Measurements from ENCODE around the gene RRP36. TPM values are rescaled to one million over a fixed set of nuclear protein-coding genes. Genes with fewer than 3 reads are reported as not detected.

Gene RRP36
- total RNA-seq, 1 donor from 2014 or later = 58.6 TPM

GRCh38 chr6:43054206-43054943 lies 33.0 kb downstream of the RRP36 start:
- TF ChIP-seq, protein P1, sequence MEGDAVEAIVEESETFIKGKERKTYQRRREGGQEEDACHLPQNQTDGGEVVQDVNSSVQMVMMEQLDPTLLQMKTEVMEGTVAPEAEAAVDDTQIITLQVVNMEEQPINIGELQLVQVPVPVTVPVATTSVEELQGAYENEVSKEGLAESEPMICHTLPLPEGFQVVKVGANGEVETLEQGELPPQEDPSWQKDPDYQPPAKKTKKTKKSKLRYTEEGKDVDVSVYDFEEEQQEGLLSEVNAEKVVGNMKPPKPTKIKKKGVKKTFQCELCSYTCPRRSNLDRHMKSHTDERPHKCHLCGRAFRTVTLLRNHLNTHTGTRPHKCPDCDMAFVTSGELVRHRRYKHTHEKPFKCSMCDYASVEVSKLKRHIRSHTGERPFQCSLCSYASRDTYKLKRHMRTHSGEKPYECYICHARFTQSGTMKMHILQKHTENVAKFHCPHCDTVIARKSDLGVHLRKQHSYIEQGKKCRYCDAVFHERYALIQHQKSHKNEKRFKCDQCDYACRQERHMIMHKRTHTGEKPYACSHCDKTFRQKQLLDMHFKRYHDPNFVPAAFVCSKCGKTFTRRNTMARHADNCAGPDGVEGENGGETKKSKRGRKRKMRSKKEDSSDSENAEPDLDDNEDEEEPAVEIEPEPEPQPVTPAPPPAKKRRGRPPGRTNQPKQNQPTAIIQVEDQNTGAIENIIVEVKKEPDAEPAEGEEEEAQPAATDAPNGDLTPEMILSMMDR (IDR thresholded peaks at IDR 0.05) = no peak
- H3K4me1 Mint-ChIP-seq (ENCODE audit: low read depth) = peaks cover 59% of the 10 kb centered on the region
- DNase-seq (ENCODE audit: low spot score) = no peak
- H3K27me3 Mint-ChIP-seq (ENCODE audit: low read depth) = no peaks in the 10 kb centered on the region
- peak overlapping the region; percentile 97 for H3K27ac Mint-ChIP-seq (ENCODE audit: unreplicated experiment)
- H3K9me3 Mint-ChIP-seq (ENCODE audit: low read depth) = no peaks in the 10 kb centered on the region
- H3K36me3 Mint-ChIP-seq (ENCODE audit: low read depth) = peaks cover 23% of the 10 kb centered on the region
- H3K4me3 Mint-ChIP-seq (ENCODE audit: unreplicated experiment) = peak overlapping the region; percentile 98

DNA sequence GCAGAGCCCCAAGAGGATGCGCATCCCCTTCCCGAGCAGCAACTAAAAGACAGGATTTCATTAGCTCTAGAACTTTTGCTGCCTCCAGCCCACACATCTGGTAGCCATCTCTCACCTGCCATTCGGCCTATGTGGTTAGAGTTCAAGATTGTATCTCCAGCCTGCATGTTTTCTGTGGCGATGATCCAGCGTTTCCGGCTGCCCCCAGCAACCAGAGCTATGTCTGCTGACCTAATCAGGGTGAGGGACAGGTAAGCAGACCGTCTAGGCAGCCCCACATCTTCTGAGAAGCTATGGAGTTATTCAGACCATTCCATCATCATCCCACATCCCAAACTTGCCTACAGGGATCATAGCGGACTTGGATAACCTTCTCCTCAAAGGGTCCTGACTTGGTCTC lies 34.5 kb downstream of the RRP36 start:
- Mint-ChIP-seq H3K27me3 (ENCODE audit: low read depth) (no peaks in the 10 kb centered on the region), H3K4me3 (ENCODE audit: unreplicated experiment) (peak overlapping the region; percentile 9), H3K27ac (ENCODE audit: unreplicated experiment) (no peak overlapping the region), H3K36me3 (ENCODE audit: low read depth) (peaks cover 11% of the 10 kb centered on the region), H3K9me3 (ENCODE audit: low read depth) (no peaks in the 10 kb centered on the region), H3K4me1 (ENCODE audit: low read depth) (peaks cover 60% of the 10 kb centered on the region)
- TF ChIP-seq, protein P1 (IDR thresholded peaks at IDR 0.05) = no peak
- no peak for DNase-seq (ENCODE audit: low spot score)

DNA sequence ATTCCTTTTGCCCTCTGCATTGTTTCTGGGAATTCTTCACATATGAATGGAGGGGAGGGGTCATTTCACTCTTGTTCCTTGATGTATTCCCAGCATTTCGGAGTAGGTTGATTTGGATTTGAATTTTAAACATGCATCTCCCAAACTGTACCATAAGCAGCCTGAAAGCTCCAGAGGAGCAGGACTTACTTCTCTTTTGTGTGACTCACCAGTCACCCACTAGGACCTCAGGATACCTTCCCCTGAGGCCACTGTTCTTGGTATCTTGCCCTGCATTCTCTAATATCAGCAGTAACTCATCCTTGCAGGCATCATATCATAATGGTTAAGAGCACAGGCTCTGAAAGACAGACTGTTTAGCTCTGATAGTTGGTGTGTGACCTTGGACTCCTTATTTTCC lies 37.1 kb downstream of the RRP36 start:
- H3K4me3 Mint-ChIP-seq (ENCODE audit: unreplicated experiment) = peak overlapping the region; percentile 87
- DNase-seq (ENCODE audit: low spot score) = no peak
- H3K27me3 Mint-ChIP-seq (ENCODE audit: low read depth) = no peaks in the 10 kb centered on the region
- H3K36me3 Mint-ChIP-seq (ENCODE audit: low read depth) = peaks cover 8% of the 10 kb centered on the region
- peak overlapping the region; percentile 71 for H3K27ac Mint-ChIP-seq (ENCODE audit: unreplicated experiment)
- no peaks in the 10 kb centered on the region for H3K9me3 Mint-ChIP-seq (ENCODE audit: low read depth)
- TF ChIP-seq, protein P1 (IDR thresholded peaks at IDR 0.05) = no peak
- H3K4me1 Mint-ChIP-seq (ENCODE audit: low read depth) = peaks cover 47% of the 10 kb centered on the region

GRCh38 chr6:43059168-43060033 lies 38.0 kb downstream of the RRP36 start, which contains the start of the genes KLC4 and MRPL2:
TSS of gene KLC4 (plus strand) at chr6:43059631. CDS start at chr6:43061336, 1,705 bp downstream.
TSS of gene MRPL2 (minus strand) at chr6:43059434. CDS start at chr6:43059381, 53 bp downstream.
- Mint-ChIP-seq H3K4me1 (ENCODE audit: low read depth) (peaks cover 41% of the 10 kb centered on the region), H3K36me3 (ENCODE audit: low read depth) (peaks cover 11% of the 10 kb centered on the region), H3K27ac (ENCODE audit: unreplicated experiment) (peak within 1 kb of the TSS; percentile 90), H3K4me3 (ENCODE audit: unreplicated experiment) (peak within 1 kb of the TSS; percentile 87), H3K9me3 (ENCODE audit: low read depth) (no peaks in the 10 kb centered on the region), H3K27me3 (ENCODE audit: low read depth) (no peaks in the 10 kb centered on the region)
- no peak for DNase-seq (ENCODE audit: low spot score)
- TF ChIP-seq, protein P1 (IDR thresholded peaks at IDR 0.05) = no peak
